ENCODE measurements around the gene TUSC2.

The TUSC2 gene

DNA sequence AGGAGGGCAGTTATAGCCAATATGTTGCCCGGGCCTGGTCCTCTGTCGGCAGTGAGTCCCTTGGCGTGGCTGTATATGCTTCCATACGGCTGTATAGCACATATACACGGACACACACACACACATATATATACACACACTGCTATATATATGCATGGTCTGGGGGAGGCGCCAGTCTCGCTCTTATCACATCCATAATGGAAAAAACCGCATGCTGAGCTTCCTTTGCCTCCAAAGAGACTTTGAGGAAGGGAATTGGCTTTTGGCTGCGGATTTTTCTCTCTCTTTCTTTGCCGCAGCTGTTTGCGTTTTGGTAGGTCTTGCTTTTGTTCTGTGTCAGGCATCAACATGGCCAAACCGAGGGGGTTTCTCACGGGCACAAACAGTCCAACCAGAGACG is 42.6 kb upstream of the TUSC2 start:
- H2AFZ ChIP-seq (ENCODE audit: low read depth, low read length, severe bottlenecking): no peak overlapping the region
- no peak for TF ChIP-seq CTCF (IDR thresholded peaks at IDR 0.05; ENCODE audit: insufficient read depth, low read length, poor library complexity, severe bottlenecking)
- H3K27ac ChIP-seq (ENCODE audit: low read depth, low read length): no peak overlapping the region
- H3K4me3 ChIP-seq (ENCODE audit: insufficient read depth, low read length, poor library complexity, severe bottlenecking): no peak overlapping the region
- no peaks in the 10 kb centered on the region for H3K9me3 ChIP-seq (ENCODE audit: insufficient read depth, low read length)
- H3K4me2 ChIP-seq (ENCODE audit: low read depth, low read length, poor library complexity, severe bottlenecking): no peak overlapping the region
- no peak overlapping the region for H3K9ac ChIP-seq (ENCODE audit: low read length)
- H3K9me2 ChIP-seq (replicated peaks; ENCODE audit: insufficient read depth, low read length): no peaks in the 10 kb centered on the region
- H3K27me3 ChIP-seq (ENCODE audit: low read length): no peaks in the 10 kb centered on the region
- no peaks in the 10 kb centered on the region for H3F3A ChIP-seq (ENCODE audit: insufficient read depth)
- no peaks in the 10 kb centered on the region for H3K79me2 ChIP-seq (ENCODE audit: insufficient read depth, low read length)
- H4K20me1 ChIP-seq (ENCODE audit: low read depth, low read length): no peaks in the 10 kb centered on the region
- no peaks in the 10 kb centered on the region for H3K36me3 ChIP-seq (ENCODE audit: low read length)

DNA sequence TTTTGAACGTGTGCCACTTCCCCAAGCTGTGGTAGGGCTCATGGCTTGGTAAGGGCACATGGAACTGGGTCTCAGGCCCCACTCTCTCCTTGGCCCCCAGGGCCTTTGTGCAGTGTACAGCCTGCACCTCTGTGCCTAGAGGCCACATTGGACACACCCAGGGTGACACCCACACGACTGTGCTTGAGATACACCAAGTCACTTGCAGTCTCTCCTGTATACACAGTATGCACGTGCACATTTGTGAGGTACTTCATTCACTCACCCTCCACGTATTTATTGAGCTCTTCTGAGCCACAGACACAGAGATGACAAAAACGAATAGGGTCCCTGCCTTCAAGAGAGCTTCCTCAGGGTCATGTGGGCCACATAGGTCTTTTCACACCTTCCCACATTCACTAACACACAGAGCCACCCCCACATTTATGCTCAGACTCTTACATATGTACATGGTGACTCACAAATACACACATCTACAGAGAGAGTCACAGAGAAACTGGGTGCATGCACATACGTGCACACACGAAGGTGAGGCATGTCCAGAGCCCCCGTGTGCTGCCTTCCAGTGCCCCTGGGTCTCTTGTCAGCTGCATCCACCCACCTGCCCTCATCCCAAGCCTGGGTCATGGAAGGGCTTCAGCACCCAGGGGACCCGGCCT is 41.1 kb upstream of the TUSC2 start:
- H3K9ac ChIP-seq (ENCODE audit: low read length): no peak overlapping the region
- no peak overlapping the region for H3K4me2 ChIP-seq (ENCODE audit: low read depth, low read length, poor library complexity, severe bottlenecking)

DNA sequence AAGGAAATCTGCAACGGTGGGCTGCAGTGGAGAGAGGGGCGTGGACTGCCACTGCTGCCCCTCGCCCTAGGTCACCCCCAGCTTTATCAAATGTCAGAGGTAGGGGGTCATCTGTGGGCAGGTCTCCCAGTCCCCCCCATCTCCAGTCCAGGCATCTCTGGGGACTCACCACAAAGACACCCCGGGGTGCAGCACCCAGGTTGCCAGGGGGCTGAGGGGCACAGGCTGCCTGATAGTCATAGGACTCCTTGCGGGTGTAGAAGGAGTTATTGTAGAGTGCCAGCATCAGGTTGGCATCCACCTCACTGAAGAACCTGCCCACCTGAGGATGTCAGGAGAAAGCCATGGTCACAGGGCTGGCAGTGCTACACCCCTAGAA is 37.8 kb upstream of the TUSC2 start:
- Histone ChIP-seq H2AFZ (ENCODE audit: low read depth, low read length, severe bottlenecking) (no peak overlapping the region), H3K9me3 (ENCODE audit: insufficient read depth, low read length) (no peaks in the 10 kb centered on the region), H3F3A (ENCODE audit: insufficient read depth) (no peaks in the 10 kb centered on the region), H3K4me2 (ENCODE audit: low read depth, low read length, poor library complexity, severe bottlenecking) (peak overlapping the region; percentile 73), H3K27me3 (ENCODE audit: low read length) (no peaks in the 10 kb centered on the region), H3K9ac (ENCODE audit: low read length) (peak overlapping the region; percentile 52; the same call in 1 of the 2 replicates), H3K79me2 (ENCODE audit: insufficient read depth, low read length) (no peaks in the 10 kb centered on the region), H3K9me2 (replicated peaks; ENCODE audit: insufficient read depth, low read length) (no peaks in the 10 kb centered on the region), H3K27ac (ENCODE audit: low read depth, low read length) (no peak overlapping the region), H4K20me1 (ENCODE audit: low read depth, low read length) (no peaks in the 10 kb centered on the region), H3K36me3 (ENCODE audit: low read length) (no peaks in the 10 kb centered on the region), H3K4me3 (ENCODE audit: insufficient read depth, low read length, poor library complexity, severe bottlenecking) (peak overlapping the region; percentile 49)
- TF ChIP-seq EZH2phosphoT487 (conservative IDR thresholded peaks at IDR 0.05; ENCODE audit: low read length) (no peak), CTCF (IDR thresholded peaks at IDR 0.05; ENCODE audit: insufficient read depth, low read length, poor library complexity, severe bottlenecking) (no peak)

More for the DNA sequence above, 41.1 kb upstream of the TUSC2 start:
- Histone ChIP-seq H3K4me3 (ENCODE audit: insufficient read depth, low read length, poor library complexity, severe bottlenecking) (no peak overlapping the region), H3K9me2 (replicated peaks; ENCODE audit: insufficient read depth, low read length) (no peaks in the 10 kb centered on the region), H2AFZ (ENCODE audit: low read depth, low read length, severe bottlenecking) (no peak overlapping the region), H3K9me3 (ENCODE audit: insufficient read depth, low read length) (no peaks in the 10 kb centered on the region), H3F3A (ENCODE audit: insufficient read depth) (no peaks in the 10 kb centered on the region), H3K79me2 (ENCODE audit: insufficient read depth, low read length) (no peaks in the 10 kb centered on the region), H4K20me1 (ENCODE audit: low read depth, low read length) (no peaks in the 10 kb centered on the region), H3K27me3 (ENCODE audit: low read length) (no peaks in the 10 kb centered on the region), H3K27ac (ENCODE audit: low read depth, low read length) (no peak overlapping the region), H3K36me3 (ENCODE audit: low read length) (no peaks in the 10 kb centered on the region)
- TF ChIP-seq EZH2phosphoT487 (conservative IDR thresholded peaks at IDR 0.05; ENCODE audit: low read length) (no peak), CTCF (IDR thresholded peaks at IDR 0.05; ENCODE audit: insufficient read depth, low read length, poor library complexity, severe bottlenecking) (no peak)

Data from SU-DHL-6 (cell line).